HG03521 (cell line): ENCODE data around the gene ZNF593OS.

Experiments used
- ATAC-seq: cut with Tn5 transposase; IDR thresholded peaks from one replicate; pipeline ENCODE4 v1.9.1; 2021; ENCODE audit warnings: mild to moderate bottlenecking, moderate library complexity; ENCODE audit not compliant: unreplicated experiment

Gene ZNF593OS

DNA sequence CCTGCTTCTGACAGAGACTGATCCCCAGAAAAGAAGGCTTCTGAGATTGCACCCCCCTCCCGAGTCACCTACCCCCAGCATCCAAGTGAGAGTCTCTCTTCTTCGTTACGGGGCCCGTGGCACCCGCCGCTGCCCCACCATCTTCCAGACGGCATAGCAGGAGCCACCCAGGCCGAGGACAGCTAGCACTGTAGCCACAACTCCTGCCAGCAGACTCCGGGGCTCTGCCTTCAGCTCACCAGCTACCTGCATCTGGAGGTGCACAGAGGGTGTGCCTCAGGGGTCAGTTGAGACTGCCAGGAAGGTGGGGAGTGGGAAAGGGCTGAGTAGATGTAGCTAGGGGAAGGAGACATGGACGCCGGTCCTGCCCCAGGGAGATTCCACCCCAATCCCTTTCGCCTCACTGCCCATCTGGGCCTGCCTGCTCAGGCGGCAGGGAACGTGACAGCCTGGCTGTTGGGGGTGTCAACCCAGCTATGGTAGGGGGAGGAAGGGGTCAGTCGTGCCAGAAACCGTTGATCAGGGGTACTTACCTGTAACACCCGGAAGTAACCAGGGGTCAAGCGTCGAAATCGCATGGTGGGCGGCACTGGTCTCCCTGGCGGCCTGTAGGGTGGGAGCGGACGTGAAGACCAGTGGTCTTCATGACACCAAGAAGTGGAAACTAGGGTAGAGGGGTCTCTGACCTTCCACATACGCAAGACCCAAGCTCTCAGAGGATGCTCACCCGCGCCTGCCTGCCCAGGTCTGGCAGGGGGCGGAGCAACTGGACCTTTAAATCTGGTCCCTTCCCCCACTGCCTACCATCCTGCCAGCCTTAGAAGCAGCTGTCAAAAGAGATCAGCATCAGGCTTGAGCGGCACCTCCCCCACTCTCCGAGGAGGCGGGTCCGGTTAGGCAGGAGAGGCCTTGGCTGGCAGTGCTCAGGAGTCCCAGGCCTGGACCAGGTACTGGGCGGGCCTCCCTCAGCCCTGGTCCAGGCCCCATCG lies at the start of gene ZNF593OS:
Gene ZNF593OS (minus strand): TSS at position 749 of the 989 bp plus-strand sequence. CDS start 171 bp downstream, at position 578.
- ATAC-seq, result no peak

DNA sequence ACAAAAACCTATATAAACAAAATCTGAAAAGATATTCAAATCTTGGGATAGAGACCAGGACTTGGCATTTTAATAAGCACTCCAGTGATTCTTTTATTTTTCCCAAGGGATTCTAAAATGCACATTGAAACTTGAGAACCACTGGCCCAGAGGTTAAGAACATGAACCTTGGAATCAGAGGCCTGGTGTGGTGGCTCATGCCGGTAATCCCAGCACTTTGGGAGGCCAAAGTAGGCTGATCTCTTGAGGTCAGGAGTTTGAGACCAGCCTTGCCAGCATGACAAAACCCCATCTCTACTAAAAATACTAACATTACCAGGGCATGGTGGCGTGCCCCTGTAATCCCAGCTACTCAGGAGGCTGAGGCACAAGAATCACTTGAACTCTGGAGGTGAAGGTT lies 49.5 kb upstream of the ZNF593OS start:
- ATAC-seq, result no peak

GRCh38 chr1:26220199-26220912 lies 48.7 kb upstream of the ZNF593OS start:
- no peak for ATAC-seq

GRCh38 chr1:26218906-26219494 lies 47.4 kb upstream of the ZNF593OS start:
- ATAC-seq, result no peak

DNA sequence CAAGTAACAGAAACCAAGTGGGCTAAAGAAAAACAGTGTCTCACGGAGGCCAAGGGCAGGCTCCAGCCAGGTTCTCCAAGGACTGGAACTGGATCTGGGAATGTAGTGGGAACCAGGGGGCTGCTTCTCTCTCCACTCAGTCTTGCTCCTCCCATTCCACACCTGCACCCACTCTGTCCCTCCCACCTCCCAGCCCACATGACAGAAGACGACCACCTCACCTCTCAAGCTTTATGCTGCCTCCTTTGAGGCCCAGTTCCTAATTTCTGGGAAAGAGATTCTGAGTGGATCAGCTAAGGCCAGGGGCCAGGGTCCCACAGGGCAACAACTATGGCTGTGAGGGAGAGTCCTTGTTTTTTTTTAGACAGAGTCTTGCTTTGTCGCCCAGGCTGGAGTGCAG lies 43.6 kb upstream of the ZNF593OS start:
- ATAC-seq, result no peak

DNA sequence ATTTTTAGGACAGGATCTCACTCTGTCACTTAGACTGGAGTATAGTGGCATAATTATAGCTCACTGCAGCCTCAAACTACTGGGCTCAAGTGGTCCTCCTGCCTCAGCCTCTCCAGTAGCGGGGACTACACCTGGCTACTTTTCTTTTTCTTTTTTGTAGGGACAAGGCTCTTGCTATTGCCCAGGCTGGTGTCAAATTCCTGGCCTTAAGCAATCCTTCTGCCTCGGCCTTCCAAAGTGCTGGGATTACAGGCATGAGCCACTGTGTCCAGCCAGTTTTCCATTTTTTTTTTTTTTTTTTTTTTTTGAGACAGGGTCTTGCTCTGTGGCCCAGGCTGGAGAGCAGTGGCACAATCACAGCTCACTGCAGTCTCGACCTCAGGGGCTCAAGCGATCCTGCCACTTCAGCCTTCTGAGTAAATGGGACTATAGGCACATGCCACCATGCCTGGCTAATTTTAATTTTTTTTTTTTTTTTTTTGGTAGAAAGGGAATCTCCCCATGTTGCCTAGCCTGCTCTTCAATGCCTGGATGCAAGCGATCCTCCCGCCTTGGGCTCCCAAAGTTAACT lies 41.8 kb upstream of the ZNF593OS start:
- no peak for ATAC-seq

DNA sequence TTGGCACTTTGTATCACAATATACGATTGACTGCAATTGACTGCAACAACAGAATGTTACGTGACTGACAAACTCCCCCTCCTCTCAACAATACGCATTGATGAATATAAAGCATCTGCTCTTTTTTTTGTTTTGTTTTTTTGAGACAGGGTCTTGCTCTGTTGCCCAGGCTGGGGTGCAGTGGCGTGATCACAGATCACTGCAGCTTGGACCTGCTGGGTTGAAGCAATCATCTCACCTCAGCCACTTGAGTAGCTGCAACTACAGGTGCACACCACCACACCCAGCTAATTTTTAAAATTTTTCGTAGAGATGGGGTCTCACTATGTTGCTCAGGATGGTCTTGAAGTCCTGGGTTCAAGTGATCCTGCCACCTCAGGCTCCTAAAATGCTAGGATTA lies 41.1 kb upstream of the ZNF593OS start:
- ATAC-seq, result no peak

GRCh38 chr1:26210147-26210870 lies 38.7 kb upstream of the ZNF593OS start:
- ATAC-seq, result no peak

DNA sequence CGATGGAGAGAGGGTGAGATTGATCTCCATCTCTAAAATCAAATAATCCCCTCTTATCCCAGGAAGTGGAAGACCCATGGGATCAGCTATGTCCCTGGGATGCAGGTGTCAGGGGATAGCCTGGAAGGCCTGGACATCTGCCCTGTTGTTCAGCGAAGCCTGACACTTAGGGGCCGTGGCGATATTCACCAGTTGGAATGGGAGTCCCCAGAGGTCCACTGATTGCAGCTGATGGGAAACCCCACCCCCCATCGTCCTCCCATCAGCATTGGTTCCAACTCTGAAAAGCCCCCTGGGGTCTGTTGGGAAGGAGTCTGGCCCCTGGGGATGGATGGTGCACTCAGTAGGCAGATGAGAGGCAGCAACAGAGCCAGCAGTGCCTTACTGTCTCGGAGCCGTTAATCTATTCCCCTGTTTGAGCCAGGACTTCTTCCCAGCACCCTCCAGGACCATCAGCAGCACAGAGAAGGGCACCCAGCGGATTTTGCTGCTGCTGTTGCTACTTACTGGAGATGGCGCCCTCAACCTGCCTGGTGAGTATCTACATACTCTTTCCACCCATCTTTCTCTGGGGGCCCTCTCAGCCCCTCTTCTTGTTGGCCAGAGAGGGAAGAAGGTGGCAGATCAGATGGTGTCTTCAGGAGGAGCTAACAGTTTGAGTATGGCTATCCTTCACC lies 32.1 kb upstream of the ZNF593OS start:
- no peak for ATAC-seq

GRCh38 chr1:26200413-26200812 lies 28.8 kb upstream of the ZNF593OS start:
- ATAC-seq, result no peak

DNA sequence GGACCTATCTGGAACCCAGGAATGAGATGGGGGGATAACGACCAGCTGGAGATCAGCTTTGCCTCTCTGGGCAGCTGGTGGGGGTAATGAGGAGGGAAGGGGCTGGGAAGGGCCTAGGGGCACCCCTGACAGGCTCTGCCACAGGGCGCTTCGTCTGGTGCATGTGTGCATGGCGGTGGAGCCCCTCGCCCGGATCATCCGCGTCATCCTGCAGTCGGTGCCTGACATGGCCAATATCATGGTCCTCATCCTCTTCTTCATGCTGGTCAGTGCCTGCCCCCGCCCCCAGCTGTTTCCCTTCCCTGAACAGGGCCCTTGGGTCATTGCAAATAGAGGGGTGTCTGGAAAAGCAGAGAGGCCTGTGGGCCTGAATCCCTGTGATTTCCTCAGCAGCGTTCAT lies 26.2 kb upstream of the ZNF593OS start:
- no peak for ATAC-seq

- no peak for ATAC-seq
These were observed 25.7 kb upstream of the ZNF593OS start for GRCh38 chr1:26197301-26197700.

GRCh38 chr1:26195805-26196204 lies 24.2 kb upstream of the ZNF593OS start:
- ATAC-seq, result no peak

DNA sequence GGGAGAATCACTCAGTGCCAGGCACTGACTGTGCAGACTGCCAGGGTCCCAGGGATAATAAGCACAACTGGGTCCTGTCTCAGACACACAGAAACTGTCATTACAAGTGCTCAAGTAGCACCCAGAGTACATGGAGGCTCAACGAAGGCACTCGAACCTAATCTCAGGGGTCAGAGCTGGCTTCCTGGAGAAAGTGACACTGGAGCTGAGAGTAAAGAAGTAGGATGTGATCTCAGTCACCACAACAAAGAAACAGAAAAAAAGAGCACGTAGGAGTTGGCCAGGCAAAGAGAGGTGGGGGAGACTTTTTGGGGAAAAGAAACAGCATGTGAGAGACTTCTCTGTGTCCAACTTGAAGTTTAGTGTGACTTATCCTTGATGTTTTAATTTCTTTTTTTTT lies 20.1 kb upstream of the ZNF593OS start:
- no peak for ATAC-seq

DNA sequence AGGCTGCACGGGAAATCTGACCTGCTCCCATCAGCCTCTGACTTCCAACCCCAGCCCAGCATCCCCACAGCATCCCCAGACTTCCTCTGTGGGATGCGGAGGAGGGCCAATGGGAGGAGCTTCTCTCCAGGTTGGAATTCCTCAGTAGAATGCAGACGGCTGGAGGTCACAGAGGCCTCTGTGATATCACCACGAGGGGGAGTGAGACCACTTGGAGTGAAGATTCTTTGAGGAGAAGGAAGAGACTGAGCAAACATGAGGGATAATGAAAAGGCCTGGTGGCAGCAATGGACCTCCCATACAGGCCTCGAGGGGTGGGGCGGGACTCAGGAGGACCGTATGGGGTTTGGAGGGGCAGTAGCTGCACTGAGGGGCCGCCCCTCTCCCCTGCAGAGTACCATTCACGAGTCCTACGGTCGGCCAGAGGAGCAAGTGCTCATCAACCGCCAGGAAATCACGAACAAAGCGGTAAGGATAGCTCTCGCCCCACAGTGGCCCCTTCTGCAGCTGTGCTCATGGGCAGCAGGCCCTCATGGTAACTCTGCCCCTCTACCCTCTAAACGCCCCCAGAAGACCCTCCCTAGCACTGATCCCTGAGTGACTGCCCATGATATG lies 18.8 kb upstream of the ZNF593OS start, which contains the start of gene CATSPER4:
Gene CATSPER4 (plus strand): TSS at position 230 of the 615 bp plus-strand sequence. CDS start 26 bp downstream, at position 256.
- ATAC-seq, result no peak

- no peak for ATAC-seq
These were observed 18.2 kb upstream of the ZNF593OS start for GRCh38 chr1:26189751-26190275.

GRCh38 chr1:26189331-26189730 lies 17.7 kb upstream of the ZNF593OS start:
- no peak for ATAC-seq

GRCh38 chr1:26188477-26188876 lies 16.8 kb upstream of the ZNF593OS start:
- no peak for ATAC-seq

- no peak for ATAC-seq
These were observed 16.2 kb upstream of the ZNF593OS start for GRCh38 chr1:26187882-26188281.
